Placental pericyte (primary cell): ENCODE measurements around the gene EPS8. TPM values are rescaled to one million over a fixed set of nuclear protein-coding genes. Genes with fewer than 3 reads are reported as not detected.

Source experiments
- small RNA-seq: library from RNA; depleted of rRNA; stranded (forward); fragments of <200 nt; gene quantifications from one replicate; pipeline ENCODE3, GENCODE V24; 2012; ENCODE audit warnings: low replicate concordance
- total RNA-seq: library from RNA; depleted of rRNA; stranded (reverse); fragments of >200 nt; gene quantifications from 2 replicates; pipeline ENCODE4 v1.2.3, GENCODE V29; 2012

EPS8 gene
- total RNA-seq = 51.9 and 83.0 TPM in 2 replicates

GRCh38 chr12:15789220-15790171, at the start of gene EPS8:
TSS of gene EPS8 (minus strand) at chr12:15789388. CDS start at chr12:15682951, 106,437 bp downstream.

Small RNAs within 50 kb of the gene (small RNA-seq; reads per million reads assigned to genes)
- not detected for gene RNU6-251P

Other genes starting within 250 kb of the EPS8 start
- gene STRAP, start 93.0 kb upstream of the EPS8 start, total RNA-seq = 70.5 and 109 TPM in 2 replicates
- 15.5 and 50.8 TPM in 2 replicates for gene DERA, start 121.9 kb upstream of the EPS8 start, total RNA-seq